ENCODE results near the gene PIK3R2.

Gene PIK3R2

GRCh38 chr19:18173572-18174288 lies 20.8 kb downstream of the PIK3R2 start, which contains the start of gene IFI30:
Gene IFI30, plus strand, starts transcription at chr19:18173813. Its CDS starts 29 bp downstream, at chr19:18173842.
- Mint-ChIP-seq H3K27ac (no peak within 1 kb of the TSS), H3K4me3 (peak within 1 kb of the TSS; percentile 70 to 76 (median 71)), H3K27me3 (ENCODE audit: low read depth) (peaks cover 54% of the 10 kb centered on the region), H3K4me1 (no peaks in the 10 kb centered on the region), H3K36me3 (ENCODE audit: low read depth) (peaks cover 18% of the 10 kb centered on the region), H3K9me3 (no peaks in the 10 kb centered on the region)
- TF ChIP-seq CTCF (IDR thresholded peaks at IDR 0.05; ENCODE audit: unreplicated experiment in 3 of 3), result no peak

- peaks cover 58% of the 10 kb centered on the region for H3K27me3 Mint-ChIP-seq (ENCODE audit: low read depth)
- H3K27ac Mint-ChIP-seq, result no peak overlapping the region
- no peak for TF ChIP-seq CTCF (IDR thresholded peaks at IDR 0.05; ENCODE audit: unreplicated experiment in 3 of 3)
- H3K4me3 Mint-ChIP-seq, result no peak overlapping the region
- peaks cover 18% of the 10 kb centered on the region for H3K36me3 Mint-ChIP-seq (ENCODE audit: low read depth)
- H3K4me1 Mint-ChIP-seq, result no peaks in the 10 kb centered on the region
- no peaks in the 10 kb centered on the region for H3K9me3 Mint-ChIP-seq
Measured at GRCh38 chr19:18174983-18175382, 22.0 kb downstream of the PIK3R2 start.

GRCh38 chr19:18176367-18177310 lies 23.7 kb downstream of the PIK3R2 start:
- Mint-ChIP-seq H3K4me3 (no peak overlapping the region), H3K27ac (no peak overlapping the region), H3K36me3 (ENCODE audit: low read depth) (peaks cover 4% of the 10 kb centered on the region), H3K27me3 (ENCODE audit: low read depth) (peaks cover 58% of the 10 kb centered on the region), H3K9me3 (no peaks in the 10 kb centered on the region), H3K4me1 (no peaks in the 10 kb centered on the region)
- TF ChIP-seq CTCF (IDR thresholded peaks at IDR 0.05; ENCODE audit: unreplicated experiment in 3 of 3), result no peak

GRCh38 chr19:18179957-18180356 lies 27.0 kb downstream of the PIK3R2 start:
- H3K27ac Mint-ChIP-seq, result no peak overlapping the region
- H3K4me3 Mint-ChIP-seq, result no peak overlapping the region
- H3K9me3 Mint-ChIP-seq, result no peaks in the 10 kb centered on the region
- H3K27me3 Mint-ChIP-seq (ENCODE audit: low read depth), result peaks cover 33% of the 10 kb centered on the region
- TF ChIP-seq CTCF (IDR thresholded peaks at IDR 0.05; ENCODE audit: unreplicated experiment in 3 of 3), result no peak
- H3K4me1 Mint-ChIP-seq, result no peaks in the 10 kb centered on the region
- H3K36me3 Mint-ChIP-seq (ENCODE audit: low read depth), result no peaks in the 10 kb centered on the region

- H3K36me3 Mint-ChIP-seq (ENCODE audit: low read depth), result no peaks in the 10 kb centered on the region
- H3K27me3 Mint-ChIP-seq (ENCODE audit: low read depth), result peaks cover 5% of the 10 kb centered on the region
- no peak overlapping the region for H3K4me3 Mint-ChIP-seq
- H3K27ac Mint-ChIP-seq, result no peak overlapping the region
- no peaks in the 10 kb centered on the region for H3K9me3 Mint-ChIP-seq
- TF ChIP-seq CTCF (IDR thresholded peaks at IDR 0.05; ENCODE audit: unreplicated experiment in 3 of 3), result no peak
- H3K4me1 Mint-ChIP-seq, result no peaks in the 10 kb centered on the region
Measured at GRCh38 chr19:18183529-18183928, 30.6 kb downstream of the PIK3R2 start.
